ENCODE results near the gene MCOLN1. TPM values are rescaled to one million over a fixed set of nuclear protein-coding genes. Genes with fewer than 3 reads are reported as not detected.

MCOLN1 gene
- total and polyA plus RNA-seq, 9 of the 15 experiments (the other 6 are each of a cell fraction or from before 2014, with no cell fraction given), result 0.25 to 15.4 (median 7.1) TPM

- no peak for TF ChIP-seq IRF1 (CRISPR knock-in tag; IDR thresholded peaks at IDR 0.05; ENCODE audit: borderline replicate concordance)
- TF ChIP-seq ETV1 (tag; conservative IDR thresholded peaks at IDR 0.05; ENCODE audit: low read depth), result no peak
- no peak for TF ChIP-seq CREB1 (IDR thresholded peaks at IDR 0.05)
- no peak for TF ChIP-seq CREB1 (CRISPR knock-in tag; IDR thresholded peaks at IDR 0.05)
- TF ChIP-seq ZBTB8A (IDR thresholded peaks at IDR 0.05; ENCODE audit: partially characterized antibody), result no peak
- no peak for TF ChIP-seq TFAM (CRISPR knock-in tag; conservative IDR thresholded peaks at IDR 0.05)
- TF ChIP-seq DNMT1 (IDR thresholded peaks at IDR 0.05), result no peak
- TF ChIP-seq MAFG (tag; conservative IDR thresholded peaks at IDR 0.05), result no peak
- no peak for TF ChIP-seq ZNF766 (CRISPR knock-in tag; conservative IDR thresholded peaks at IDR 0.05)
- no peak for TF ChIP-seq TRIM25 (IDR thresholded peaks at IDR 0.05; ENCODE audit: borderline replicate concordance)
These were observed 45.5 kb upstream of the MCOLN1 start (continued) for GRCh38 chr19:7476777-7477494.

All from K562 (cell line).